ENCODE measurements around the gene PNPLA2. TPM values are rescaled to one million over a fixed set of nuclear protein-coding genes. Genes with fewer than 3 reads are reported as not detected.
A peak's percentile ranks its signal among the peaks of the same experiment; 100 is the strongest.

PNPLA2 gene
- total and polyA plus RNA-seq, 7 donors = 64.8 to 247 (median 125) TPM

GRCh38 chr11:771617-772204 is 47.0 kb upstream of the PNPLA2 start:
- H3K27me3 ChIP-seq (ENCODE audit: insufficient read depth in 3 of 3, low read length in 2 of 3) = no peaks in the 10 kb centered on the region
- H3K36me3 ChIP-seq (ENCODE audit: insufficient read depth in 1 of 2, low read depth in 1 of 2) = peaks cover 0 to 75% of the 10 kb centered on the region in 2 donors
- no peak for TF ChIP-seq CTCF (IDR thresholded peaks at IDR 0.05)
- intact Hi-C loops (cut with DNase I) = no loop called here
- H3K4me3 ChIP-seq = no peak overlapping the region
- H3K9me3 ChIP-seq = no peaks in the 10 kb centered on the region
- WGBS, 3 donors = 79 to 90% (median 82%) methylated on average over 14 to 15 of the region's 15 CpGs
- DNase-seq = no peak
- H3K4me1 ChIP-seq = peaks cover 16% of the 10 kb centered on the region
- no peak for ATAC-seq
- H3K27ac ChIP-seq = no peak overlapping the region

GRCh38 chr11:772429-773390 is 46.0 kb upstream of the PNPLA2 start:
- Histone ChIP-seq H3K27ac (no peak overlapping the region), H3K27me3 (ENCODE audit: insufficient read depth in 3 of 3, low read length in 2 of 3) (no peaks in the 10 kb centered on the region), H3K4me1 (peaks cover 16% of the 10 kb centered on the region), H3K9me3 (no peaks in the 10 kb centered on the region), H3K4me3 (no peak overlapping the region), H3K36me3 (ENCODE audit: insufficient read depth in 1 of 2, low read depth in 1 of 2) (peaks cover 0 to 65% of the 10 kb centered on the region in 2 donors)
- 56 to 70% (median 56%) methylated on average over 34 of the region's 34 CpGs for WGBS, 3 donors
- TF ChIP-seq CTCF (IDR thresholded peaks at IDR 0.05) = no peak
- DNase-seq (peak in 1 of 2 donors; percentile 31), ATAC-seq (no peak)
- intact Hi-C loops (cut with DNase I) = no loop called here

- DNase-seq (no peak), ATAC-seq (no peak)
- Histone ChIP-seq H3K27ac (no peak overlapping the region), H3K4me1 (peaks cover 23% of the 10 kb centered on the region), H3K36me3 (ENCODE audit: insufficient read depth in 1 of 2, low read depth in 1 of 2) (peaks cover 0 to 65% of the 10 kb centered on the region in 2 donors), H3K4me3 (no peak overlapping the region), H3K27me3 (ENCODE audit: insufficient read depth in 3 of 3, low read length in 2 of 3) (no peaks in the 10 kb centered on the region), H3K9me3 (no peaks in the 10 kb centered on the region)
- no peak for TF ChIP-seq CTCF (IDR thresholded peaks at IDR 0.05)
- intact Hi-C loops (cut with DNase I) = no loop called here
- WGBS, 3 donors = 78 to 90% (median 81%) methylated on average over 5 of the region's 5 CpGs
Observed at GRCh38 chr11:773425-773824, 45.3 kb upstream of the PNPLA2 start.

GRCh38 chr11:773830-774229 is 44.9 kb upstream of the PNPLA2 start:
- intact Hi-C loops (cut with DNase I) = no loop called here
- TF ChIP-seq CTCF (IDR thresholded peaks at IDR 0.05) = no peak
- Histone ChIP-seq H3K36me3 (ENCODE audit: insufficient read depth in 1 of 2, low read depth in 1 of 2) (peaks cover 0 to 62% of the 10 kb centered on the region in 2 donors), H3K27me3 (ENCODE audit: insufficient read depth in 3 of 3, low read length in 2 of 3) (no peaks in the 10 kb centered on the region), H3K4me1 (peaks cover 25% of the 10 kb centered on the region), H3K9me3 (no peaks in the 10 kb centered on the region), H3K4me3 (no peak overlapping the region), H3K27ac (no peak overlapping the region)
- DNase-seq (no peak), ATAC-seq (no peak)
- 86 to 90% (median 86%) methylated on average over 9 of the region's 9 CpGs for WGBS, 3 donors

All from psoas muscle (tissue), 8 donors.